KG1 (cell line): ENCODE data around the gene SHC2.

Experiments used
- DNase-seq: peaks from one replicate; lab custom pipeline; 2025; lab: John Stamatoyannopoulos, UW

Gene SHC2

GRCh38 chr19:371501-372168 is 89.2 kb downstream of the SHC2 start:
- no peak for DNase-seq

GRCh38 chr19:370641-371330 is 90.0 kb downstream of the SHC2 start:
- no peak for DNase-seq

- no peak for DNase-seq
Observed at GRCh38 chr19:369876-370275, 91.0 kb downstream of the SHC2 start.

- no peak for DNase-seq
Observed at GRCh38 chr19:369256-369655, 91.6 kb downstream of the SHC2 start.

- no peak for DNase-seq
Observed at GRCh38 chr19:368630-369024, 92.2 kb downstream of the SHC2 start.

- no peak for DNase-seq
Observed at GRCh38 chr19:367963-368629, 92.7 kb downstream of the SHC2 start.

- DNase-seq = no peak
Observed at GRCh38 chr19:367561-367960, 93.3 kb downstream of the SHC2 start.

GRCh38 chr19:366951-367350 is 93.9 kb downstream of the SHC2 start:
- no peak for DNase-seq
